Right kidney (tissue), 1 donor: ENCODE measurements around the gene MMAB.

Source experiments
- DNase-seq: peaks from one replicate; pipeline ENCODE4 v3.0.0-alpha.2; 2016

The MMAB gene

GRCh38 chr12:109540526-109541412 lies 32.5 kb downstream of the MMAB start:
- no peak for DNase-seq

GRCh38 chr12:109539508-109539907 lies 33.8 kb downstream of the MMAB start:
- no peak for DNase-seq

GRCh38 chr12:109538191-109538863 lies 35.0 kb downstream of the MMAB start:
- no peak for DNase-seq

- DNase-seq: no peak
Measured at GRCh38 chr12:109537136-109537535, 36.2 kb downstream of the MMAB start.

- no peak for DNase-seq
Measured at GRCh38 chr12:109535863-109536250, 37.4 kb downstream of the MMAB start.

GRCh38 chr12:109535231-109535862 lies 38.0 kb downstream of the MMAB start:
- DNase-seq: no peak

GRCh38 chr12:109534456-109534855 lies 38.8 kb downstream of the MMAB start:
- no peak for DNase-seq

GRCh38 chr12:109533487-109533740 lies 39.9 kb downstream of the MMAB start:
- DNase-seq: no peak

- DNase-seq: no peak
Measured at GRCh38 chr12:109532721-109533486, 40.4 kb downstream of the MMAB start.

GRCh38 chr12:109531411-109531810 lies 41.9 kb downstream of the MMAB start:
- no peak for DNase-seq

- no peak for DNase-seq
Measured at GRCh38 chr12:109529691-109530640, 43.3 kb downstream of the MMAB start.

- DNase-seq: no peak
Measured at GRCh38 chr12:109527489-109528123, 45.7 kb downstream of the MMAB start.

- no peak for DNase-seq
Measured at GRCh38 chr12:109525279-109525585, 48.1 kb downstream of the MMAB start.

GRCh38 chr12:109524466-109525278 lies 48.6 kb downstream of the MMAB start:
- no peak for DNase-seq

GRCh38 chr12:109523504-109523903 lies 49.8 kb downstream of the MMAB start:
- DNase-seq: no peak

- no peak for DNase-seq
Measured at GRCh38 chr12:109523071-109523470, 50.2 kb downstream of the MMAB start.

GRCh38 chr12:109521831-109522230 lies 51.5 kb downstream of the MMAB start:
- no peak for DNase-seq

GRCh38 chr12:109519787-109520186 lies 53.5 kb downstream of the MMAB start:
- DNase-seq: no peak

- DNase-seq: peak; percentile 23
Measured at GRCh38 chr12:109518820-109519665, 54.3 kb downstream of the MMAB start.
